ENCODE data around the gene SMCR8. TPM values are rescaled to one million over a fixed set of nuclear protein-coding genes. Genes with fewer than 3 reads are reported as not detected.

Gene SMCR8
- total and polyA plus RNA-seq, 2 of the 13 experiments (the other 11 are each of a cell fraction or from before 2014, with no cell fraction given): 7.6 to 11.8 TPM

- TF ChIP-seq ZNF639 (CRISPR knock-in tag; conservative IDR thresholded peaks at IDR 0.05) (0 out of 2 replicates have a peak, but pooled peaks have one; percentile 39), KDM1A (CRISPR knock-in tag; IDR thresholded peaks at IDR 0.05) (no peak), ZBTB49 (CRISPR knock-in tag; IDR thresholded peaks at IDR 0.05; ENCODE audit: borderline replicate concordance) (no peak), ZNF773 (CRISPR knock-in tag; IDR thresholded peaks at IDR 0.05; ENCODE audit: borderline replicate concordance) (peak; percentile 85; the same call in 1 of the 2 replicates), KMT2A (CRISPR knock-in tag; IDR thresholded peaks at IDR 0.05) (peak; percentile 17; the same call in 1 of the 2 replicates), MLX (CRISPR knock-in tag; IDR thresholded peaks at IDR 0.05) (peak; percentile 48; the same call in 1 of the 2 replicates), CAMTA2 (CRISPR knock-in tag; IDR thresholded peaks at IDR 0.05; ENCODE audit: borderline replicate concordance) (no peak), SNAPC4 (CRISPR knock-in tag; IDR thresholded peaks at IDR 0.05) (no peak), NAIF1 (CRISPR knock-in tag; IDR thresholded peaks at IDR 0.05; ENCODE audit: borderline replicate concordance) (peak; percentile 55), ZNF264 (CRISPR knock-in tag; IDR thresholded peaks at IDR 0.05) (peak; percentile 77), ELK4 (CRISPR knock-in tag; IDR thresholded peaks at IDR 0.05; ENCODE audit: borderline replicate concordance) (no peak), PCBP1 (IDR thresholded peaks at IDR 0.05; ENCODE audit: borderline replicate concordance, low read depth, low read length) (no peak), TRAFD1 (CRISPR knock-in tag; IDR thresholded peaks at IDR 0.05; ENCODE audit: borderline replicate concordance) (no peak), ZNF557 (CRISPR knock-in tag; IDR thresholded peaks at IDR 0.05) (peak; percentile 84; the same call in 1 of the 2 replicates)
Measured at GRCh38 chr17:18363101-18364049, 48.3 kb downstream of the SMCR8 start, which contains the start of gene SHMT1 (continued).
